Smooth muscle cell (in vitro differentiated cells): ENCODE data around the gene ASB2. TPM values are rescaled to one million over a fixed set of nuclear protein-coding genes. Genes with fewer than 3 reads are reported as not detected.

Experiments
- DNase-seq: peaks from one replicate; lab custom pipeline; 2025; ENCODE audit not compliant: unreplicated experiment; lab: John Stamatoyannopoulos, UW
- H2AFZ ChIP-seq: fragments of 200-600 bp; sonication (generic); 2 replicates; pipeline ENCODE4 v1.6.0; 2016; ENCODE audit warnings: antibody characterized with exemption, low read depth, mild to moderate bottlenecking
- H3F3A ChIP-seq: fragments of 200-600 bp; sonication (generic); 2 replicates; pipeline ENCODE4 v1.6.0; 2017; ENCODE audit warnings: antibody characterized with exemption, low read depth
- H3K27ac ChIP-seq: fragments of 200-600 bp; sonication (generic); 2 replicates; pipeline ENCODE4 v1.5.1; 2016; ENCODE audit warnings: low read depth, mild to moderate bottlenecking
- H3K27me3 ChIP-seq: fragments of 200-600 bp; sonication (generic); 2 replicates; pipeline ENCODE4 v1.6.1; 2016; ENCODE audit warnings: low read depth, mild to moderate bottlenecking
- H3K36me3 ChIP-seq: fragments of 200-600 bp; sonication (generic); 2 replicates; pipeline ENCODE4 v1.5.1; 2016; ENCODE audit warnings: low read depth
- H3K4me1 ChIP-seq: fragments of 200-600 bp; sonication (generic); 2 replicates; pipeline ENCODE4 v1.5.1; 2016; ENCODE audit warnings: low read depth
- H3K4me2 ChIP-seq: fragments of 200-600 bp; sonication (generic); 2 replicates; pipeline ENCODE4 v1.6.0; 2016; ENCODE audit warnings: mild to moderate bottlenecking
- H3K4me3 ChIP-seq: fragments of 200-600 bp; sonication (generic); 2 replicates; pipeline ENCODE4 v1.5.1; 2016; ENCODE audit warnings: mild to moderate bottlenecking
- H3K79me2 ChIP-seq: fragments of 200-600 bp; sonication (generic); 2 replicates; pipeline ENCODE4 v1.6.0; 2016; ENCODE audit warnings: low read depth, mild to moderate bottlenecking
- H3K9ac ChIP-seq: fragments of 200-600 bp; sonication (generic); 2 replicates; pipeline ENCODE4 v1.6.0; 2016; ENCODE audit warnings: low read depth
- H3K9me3 ChIP-seq: fragments of 200-600 bp; sonication (generic); replicated peaks from 2 replicates; pipeline ENCODE4 v1.5.1; 2016; ENCODE audit warnings: low read depth
- H4K20me1 ChIP-seq: fragments of 200-600 bp; sonication (generic); 2 replicates; pipeline ENCODE4 v1.6.0; 2016; ENCODE audit warnings: low read depth
- WGBS: methylation state at CpG from one replicate; pipeline ENCODE4 v1.1.7; 2016; ENCODE audit warnings: low lambda C conversion rate; 5-methylcytosine and 5-hydroxymethylcytosine counted together
- polyA plus RNA-seq: library from polyadenylated mRNA; unstranded; fragments of >200 nt; fragmentation: Nextera tagmentation; extraction: Ambion mirVana; gene quantifications from 2 replicates; pipeline ENCODE4 v1.2.1, GENCODE V29; 2016
- total RNA-seq: library from RNA; depleted of rRNA; stranded (reverse); fragments of >200 nt; gene quantifications from 2 replicates; pipeline ENCODE4 v1.2.3, GENCODE V29; 2014
- TF ChIP-seq, protein P1 (sequence below): fragments of 200-600 bp; sonication (generic); IDR thresholded peaks from 2 replicates; pipeline ENCODE4 v1.5.1; 2017; ENCODE audit warnings: borderline replicate concordance, mild to moderate bottlenecking, antibody characterized with exemption; ENCODE audit not compliant: insufficient read depth, poor library complexity, severe bottlenecking

The ASB2 gene
- total and polyA plus RNA-seq, 2 experiments from 2014 or later: 0.99 TPM; not detected in 1

DNA sequence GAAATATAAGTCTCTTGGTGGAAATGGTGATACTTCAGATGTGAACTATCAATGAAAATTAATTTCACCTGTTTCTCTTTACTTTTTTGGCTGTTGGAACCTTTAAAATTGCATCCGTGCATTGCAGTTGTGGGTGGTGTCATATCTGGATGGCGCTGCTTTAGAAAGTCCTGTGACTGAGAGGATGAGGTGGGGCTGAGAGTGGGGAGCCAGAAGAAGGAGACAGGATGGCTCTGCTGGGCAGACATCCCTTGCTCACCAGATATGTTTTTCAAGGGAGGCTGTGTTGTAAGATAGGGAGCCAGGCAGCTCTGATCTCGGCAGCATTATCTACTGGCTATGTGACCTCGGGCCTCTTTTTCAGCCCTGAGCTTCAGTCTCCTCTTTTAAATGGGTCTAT is 12.7 kb downstream of the ASB2 start:
- Histone ChIP-seq H3K9ac (no peak overlapping the region), H3K4me1 (peaks cover 3% of the 10 kb centered on the region), H3K36me3 (no peaks in the 10 kb centered on the region), H3K27me3 (no peaks in the 10 kb centered on the region), H2AFZ (no peak overlapping the region), H3K4me3 (no peak overlapping the region), H3K27ac (no peak overlapping the region), H3K9me3 (no peaks in the 10 kb centered on the region), H3K4me2 (no peak overlapping the region), H3F3A (peaks cover 8% of the 10 kb centered on the region), H4K20me1 (no peaks in the 10 kb centered on the region), H3K79me2 (no peaks in the 10 kb centered on the region)
- TF ChIP-seq, protein P1, sequence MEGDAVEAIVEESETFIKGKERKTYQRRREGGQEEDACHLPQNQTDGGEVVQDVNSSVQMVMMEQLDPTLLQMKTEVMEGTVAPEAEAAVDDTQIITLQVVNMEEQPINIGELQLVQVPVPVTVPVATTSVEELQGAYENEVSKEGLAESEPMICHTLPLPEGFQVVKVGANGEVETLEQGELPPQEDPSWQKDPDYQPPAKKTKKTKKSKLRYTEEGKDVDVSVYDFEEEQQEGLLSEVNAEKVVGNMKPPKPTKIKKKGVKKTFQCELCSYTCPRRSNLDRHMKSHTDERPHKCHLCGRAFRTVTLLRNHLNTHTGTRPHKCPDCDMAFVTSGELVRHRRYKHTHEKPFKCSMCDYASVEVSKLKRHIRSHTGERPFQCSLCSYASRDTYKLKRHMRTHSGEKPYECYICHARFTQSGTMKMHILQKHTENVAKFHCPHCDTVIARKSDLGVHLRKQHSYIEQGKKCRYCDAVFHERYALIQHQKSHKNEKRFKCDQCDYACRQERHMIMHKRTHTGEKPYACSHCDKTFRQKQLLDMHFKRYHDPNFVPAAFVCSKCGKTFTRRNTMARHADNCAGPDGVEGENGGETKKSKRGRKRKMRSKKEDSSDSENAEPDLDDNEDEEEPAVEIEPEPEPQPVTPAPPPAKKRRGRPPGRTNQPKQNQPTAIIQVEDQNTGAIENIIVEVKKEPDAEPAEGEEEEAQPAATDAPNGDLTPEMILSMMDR: no peak
- 92% methylated on average over 4 of the region's 4 CpGs for WGBS
- DNase-seq: no peak

DNA sequence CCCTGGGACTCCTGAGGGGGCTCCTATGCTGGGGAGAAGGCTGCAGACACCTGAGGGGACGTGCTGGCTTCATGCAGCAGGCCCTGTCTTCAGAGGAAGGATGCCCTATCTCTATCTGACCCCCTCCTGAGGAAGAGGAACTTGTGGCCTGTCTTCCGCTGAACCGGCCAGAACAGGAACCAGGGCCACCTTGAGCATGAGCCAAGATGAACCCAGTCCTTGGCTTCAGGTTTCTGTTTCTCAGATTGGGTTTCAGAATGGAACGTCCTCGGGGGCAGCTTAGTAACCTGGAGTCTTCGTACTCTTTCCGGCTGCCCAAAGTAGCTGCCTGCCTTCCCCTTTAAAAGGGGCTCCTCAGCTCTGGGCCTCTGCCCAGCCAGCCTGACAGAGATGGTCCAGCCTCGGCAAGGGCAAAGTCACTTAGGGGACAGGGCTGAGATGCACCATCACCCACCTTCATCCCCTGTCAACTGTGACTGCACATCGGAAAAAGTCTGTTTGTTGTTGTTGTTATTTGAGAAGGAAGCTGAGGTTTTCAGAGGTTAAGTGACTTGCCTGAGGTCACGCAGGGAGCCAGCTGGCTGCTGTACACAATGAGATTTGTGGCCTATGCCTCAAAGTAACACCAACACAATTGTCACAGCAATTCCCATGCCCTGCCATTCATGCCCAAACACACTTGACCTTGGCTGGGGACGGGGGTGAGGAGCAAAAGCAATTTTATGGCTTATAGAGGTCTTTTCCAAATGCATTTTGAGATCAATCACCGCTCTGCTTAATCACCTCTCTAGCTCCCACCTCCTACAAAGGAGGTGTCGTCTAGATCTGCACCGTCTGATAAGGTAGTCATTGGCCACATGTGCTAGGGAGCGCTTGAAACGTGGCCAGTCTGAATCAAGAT is 13.4 kb downstream of the ASB2 start:
- Histone ChIP-seq H3K9ac (no peak overlapping the region), H3K36me3 (no peaks in the 10 kb centered on the region), H3K4me3 (no peak overlapping the region), H3K4me2 (no peak overlapping the region), H3K9me3 (no peaks in the 10 kb centered on the region), H4K20me1 (no peaks in the 10 kb centered on the region), H2AFZ (no peak overlapping the region), H3K27me3 (no peaks in the 10 kb centered on the region), H3K4me1 (peaks cover 3% of the 10 kb centered on the region), H3K27ac (no peak overlapping the region), H3K79me2 (no peaks in the 10 kb centered on the region), H3F3A (peaks cover 8% of the 10 kb centered on the region)
- TF ChIP-seq, protein P1: no peak
- 85% methylated on average over 16 of the region's 16 CpGs for WGBS
- no peak for DNase-seq

DNA sequence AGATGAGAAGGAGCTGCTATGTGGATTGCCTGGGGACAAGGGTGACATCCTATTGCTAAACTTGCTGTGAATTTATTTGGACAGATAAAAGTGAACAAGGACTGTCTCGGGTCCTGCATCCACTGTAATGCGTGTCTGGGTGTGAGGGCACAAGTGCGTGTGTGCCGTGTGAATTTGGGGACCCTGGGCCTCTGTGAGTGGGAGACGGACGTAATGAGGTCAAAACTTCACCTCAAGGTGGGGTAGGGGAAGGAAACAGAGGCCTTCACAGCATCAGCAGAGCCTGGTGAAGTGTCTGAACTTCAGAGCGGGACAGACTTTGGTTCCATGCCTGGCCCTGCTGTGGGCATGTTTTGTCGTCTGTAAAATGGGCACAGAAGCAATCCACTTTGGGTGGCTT is 14.8 kb downstream of the ASB2 start:
- TF ChIP-seq, protein P1: no peak
- Histone ChIP-seq H3K4me3 (no peak overlapping the region), H3K79me2 (no peaks in the 10 kb centered on the region), H3K9ac (no peak overlapping the region), H3K27ac (no peak overlapping the region), H2AFZ (no peak overlapping the region), H3F3A (peaks cover 8% of the 10 kb centered on the region), H3K9me3 (no peaks in the 10 kb centered on the region), H4K20me1 (no peaks in the 10 kb centered on the region), H3K4me2 (no peak overlapping the region), H3K27me3 (no peaks in the 10 kb centered on the region), H3K4me1 (peaks cover 3% of the 10 kb centered on the region), H3K36me3 (no peaks in the 10 kb centered on the region)
- DNase-seq: no peak
- WGBS: 94% methylated on average over 8 of the region's 8 CpGs
